NCI-H1930 (cell line): Measurements from ENCODE around the gene STPG4.
"Not testable (repeated sequence)": the region's sequence is repeated elsewhere in the genome, so short reads cannot be mapped to it uniquely, and the experiment has no call there.

Experiments
- DNase-seq, 2 experiments: peaks; one replicate each; lab custom pipeline; 2025; lab: John Stamatoyannopoulos, UW

The STPG4 gene

DNA sequence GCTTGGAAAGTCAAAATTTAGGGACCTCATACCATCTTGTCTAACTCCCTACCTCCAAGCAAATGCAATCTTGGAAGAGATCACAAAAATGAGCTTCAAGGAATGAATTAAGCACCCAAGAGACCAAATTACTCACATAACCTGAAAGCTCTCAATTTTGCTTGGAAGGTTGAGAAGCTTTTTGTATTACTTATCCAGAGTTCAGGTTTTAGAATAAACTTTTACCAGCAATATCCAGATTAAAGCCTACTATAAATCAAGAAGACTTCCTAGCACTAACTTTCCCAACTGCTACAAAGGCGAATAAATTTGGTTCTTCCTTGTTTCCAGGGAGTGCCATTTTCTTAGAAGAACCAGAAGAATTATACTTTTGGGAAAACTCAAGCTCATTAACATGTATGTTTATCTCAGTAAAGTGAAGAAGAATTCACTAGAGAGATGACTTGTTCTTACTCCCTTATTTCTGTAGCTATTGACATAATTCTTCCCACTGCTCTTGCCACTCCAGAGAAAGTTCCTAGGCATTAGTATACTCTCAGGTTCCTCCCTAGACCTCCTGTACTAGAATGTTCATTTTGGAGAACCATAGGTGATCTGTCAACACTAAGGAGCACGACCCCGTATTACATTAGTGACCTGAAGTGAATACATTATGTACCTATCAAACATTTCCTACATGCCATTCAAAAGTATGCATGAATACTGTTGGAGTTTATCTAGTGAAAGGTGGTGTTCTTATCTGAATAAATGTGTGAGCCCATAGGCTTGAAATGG, 18.0 kb upstream of the STPG4 start:
- DNase-seq = no peak

DNA sequence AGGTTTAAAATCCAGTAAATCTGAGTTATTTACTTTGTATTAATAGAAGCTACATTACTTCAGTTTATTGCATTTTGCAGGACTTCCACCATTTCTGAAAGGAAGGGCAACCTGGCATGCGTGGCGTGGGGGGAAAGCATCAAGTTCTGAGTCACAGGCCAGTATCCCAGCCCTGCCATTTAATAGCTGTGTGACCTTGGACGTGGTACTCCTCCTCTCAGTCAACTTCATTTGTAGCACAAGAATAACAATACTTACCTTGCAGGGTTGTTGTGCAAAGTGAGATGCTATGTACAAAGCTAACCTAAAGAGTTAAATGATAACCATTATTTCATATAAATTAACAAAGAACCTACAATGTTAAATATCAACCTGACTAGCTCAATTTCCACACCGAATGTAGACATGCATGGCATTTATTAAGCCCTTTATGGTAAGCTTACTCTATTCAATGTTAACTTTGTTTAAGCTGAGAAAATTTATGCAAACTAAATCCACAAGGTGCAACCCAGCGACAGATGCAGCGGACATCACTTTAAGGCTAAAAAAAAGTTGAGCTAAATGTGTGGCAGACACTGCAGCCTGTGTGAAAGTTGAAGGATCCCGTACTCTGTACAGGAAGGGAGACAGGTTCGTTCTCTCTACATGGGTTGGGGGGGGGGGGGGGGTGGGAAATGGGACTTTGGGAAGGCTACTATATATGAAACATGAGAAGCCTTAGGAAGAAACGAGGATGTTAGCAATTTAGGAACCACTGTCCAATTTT, 17.2 kb upstream of the STPG4 start:
- no peak for DNase-seq

DNA sequence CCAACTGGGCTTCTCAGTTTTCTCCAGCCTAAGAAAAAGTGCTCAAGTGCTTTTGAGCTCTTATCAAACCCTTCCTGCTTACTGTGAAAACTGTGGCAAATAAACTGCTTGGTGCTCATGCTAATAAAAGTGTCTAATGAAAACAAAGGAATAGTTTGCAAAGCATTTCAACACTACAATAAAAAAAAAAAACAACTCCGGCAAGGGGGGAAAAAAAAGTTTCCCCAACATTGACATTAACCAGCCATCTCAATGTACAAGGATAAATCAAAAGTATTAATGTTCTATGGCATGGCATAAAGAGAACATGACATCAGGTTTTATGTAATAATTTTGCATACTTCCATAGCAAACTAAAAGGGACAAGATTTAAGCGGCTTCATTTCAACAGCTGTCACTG, 14.7 kb upstream of the STPG4 start:
- DNase-seq = no peak

DNA sequence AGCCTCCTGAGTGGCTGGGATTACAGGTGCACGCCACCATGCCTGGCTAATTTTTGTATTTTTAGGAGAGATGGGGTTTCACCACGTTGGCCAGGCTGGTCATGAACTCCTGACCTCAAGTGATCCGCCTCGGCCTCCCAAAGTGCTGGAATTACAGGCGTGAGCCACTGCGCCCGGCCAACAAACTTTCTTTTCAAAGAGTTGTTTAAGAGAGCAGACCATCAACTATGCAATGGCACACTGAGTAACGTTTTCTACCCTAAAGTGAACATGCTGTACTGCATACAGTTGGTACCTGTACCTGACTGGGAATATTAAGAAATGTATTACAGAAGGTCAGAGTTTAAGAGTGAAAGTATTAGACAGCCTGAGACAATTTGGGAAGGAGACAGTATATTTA, 13.8 kb upstream of the STPG4 start:
- not testable (repeated sequence) for DNase-seq

DNA sequence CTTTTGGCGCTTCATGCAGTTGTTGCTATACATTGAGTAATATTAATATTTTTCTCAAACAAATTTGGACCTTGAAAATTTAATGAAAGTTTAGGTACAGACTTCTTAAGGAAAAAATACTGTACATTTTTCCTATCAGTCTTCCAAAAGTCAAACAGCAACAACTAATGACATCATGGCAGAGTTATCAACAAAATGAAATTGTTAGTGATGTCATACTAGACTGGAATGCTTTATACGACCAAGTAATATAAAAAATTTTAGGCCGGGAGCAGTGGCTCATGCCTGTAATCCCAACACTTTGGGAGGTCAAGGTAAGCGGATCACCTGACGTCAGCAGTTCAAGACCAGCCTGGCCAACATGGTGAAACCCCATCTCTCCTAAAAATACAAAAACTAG, 12.0 kb upstream of the STPG4 start:
- no peak for DNase-seq

DNA sequence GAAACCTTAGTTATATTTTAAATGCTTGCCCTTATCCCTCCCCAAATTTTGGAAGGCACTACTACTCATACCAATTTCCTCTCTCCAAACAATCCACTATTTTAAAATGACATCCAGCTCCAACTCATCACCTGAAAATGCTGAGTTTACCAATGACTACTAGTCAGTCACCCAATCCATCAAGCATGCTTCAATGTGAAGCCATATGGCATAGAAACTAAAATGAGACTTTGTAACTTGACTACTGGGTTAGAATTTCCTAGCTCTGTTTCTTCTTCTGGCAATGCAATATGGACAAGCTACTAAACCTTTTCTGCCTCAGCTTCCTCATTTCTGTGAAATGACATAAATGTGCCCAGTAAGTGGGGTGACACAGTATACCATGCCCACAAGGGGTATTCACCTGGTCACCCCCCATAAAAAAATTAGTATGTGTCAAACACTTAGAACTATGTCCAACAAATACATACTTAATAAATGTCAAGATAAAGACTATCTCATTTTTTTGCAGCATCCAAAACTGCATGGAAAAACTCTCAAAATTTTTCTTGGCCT, 10.0 kb upstream of the STPG4 start:
- DNase-seq = no peak

DNA sequence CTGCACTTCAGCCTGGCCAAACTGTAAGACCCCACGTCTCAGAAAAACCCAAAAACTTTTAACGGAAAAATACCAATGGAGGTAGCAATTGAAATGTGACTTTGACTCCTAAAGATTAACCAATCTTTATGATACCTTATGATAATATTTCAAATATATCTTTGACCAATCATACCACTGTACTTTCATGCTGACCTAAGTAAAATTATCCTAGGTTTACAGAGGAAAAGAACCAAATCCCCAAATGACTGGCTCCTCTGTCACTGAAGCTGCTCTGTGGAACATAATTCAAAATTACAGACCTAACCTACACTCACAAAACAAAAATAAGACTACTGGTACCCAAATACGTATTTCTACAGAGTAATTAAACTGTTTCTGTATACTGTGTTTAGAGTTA, 7.7 kb upstream of the STPG4 start:
- DNase-seq = no peak

DNA sequence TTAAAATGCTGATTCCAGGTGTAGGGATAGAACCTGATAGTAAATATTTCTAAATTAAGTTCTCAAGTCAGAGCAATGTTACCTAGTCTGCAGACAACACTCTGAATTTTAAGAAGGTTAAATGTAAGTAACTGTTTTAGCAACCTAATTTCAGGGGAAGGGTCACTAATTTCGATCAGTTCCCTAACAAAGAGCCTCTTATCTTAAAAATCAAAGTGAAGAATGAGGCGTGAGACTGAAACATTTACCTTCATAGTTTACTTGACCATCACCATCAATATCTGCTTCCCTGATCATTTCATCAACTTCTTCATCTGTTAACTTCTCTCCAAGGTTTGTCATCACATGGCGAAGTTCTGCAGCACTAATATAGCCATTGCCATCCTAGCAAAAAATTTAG, 6.4 kb upstream of the STPG4 start:
- DNase-seq = no peak

DNA sequence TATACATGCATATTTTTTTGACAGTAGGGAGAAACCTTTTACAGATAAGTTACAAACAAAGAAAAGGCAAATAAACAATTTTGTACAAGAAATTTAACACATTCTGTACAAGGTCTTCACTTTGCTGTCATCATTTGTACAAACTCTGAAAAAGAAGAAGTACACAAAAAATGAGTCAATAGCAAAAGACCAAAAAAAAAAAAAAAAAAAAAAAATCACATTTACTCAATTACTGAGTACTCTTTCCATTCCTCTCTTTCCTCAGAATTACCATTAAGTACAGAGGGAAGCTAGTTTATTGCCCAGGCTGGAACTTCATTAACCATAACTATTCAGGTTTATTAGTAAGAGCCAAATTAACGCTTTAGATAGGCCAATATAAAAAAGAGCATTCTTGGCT, 5.6 kb upstream of the STPG4 start:
- no peak for DNase-seq

DNA sequence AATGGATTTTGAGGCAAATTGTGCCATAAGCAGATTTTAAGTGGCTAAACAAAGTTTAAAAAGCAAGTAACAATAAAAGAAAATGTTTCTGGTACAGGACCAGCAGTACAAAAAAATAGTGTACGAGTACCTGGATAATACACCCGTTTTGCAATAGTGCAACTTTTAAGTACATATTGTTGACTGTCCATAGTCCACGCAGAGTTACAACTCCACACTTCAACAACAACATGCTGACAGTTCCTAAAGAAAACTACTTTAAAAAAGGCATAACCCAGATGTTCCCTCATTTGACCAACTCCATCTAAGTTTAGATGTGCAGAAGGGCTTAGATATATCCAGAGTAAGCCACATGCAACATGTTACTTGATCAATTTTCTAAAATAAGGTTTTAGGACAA, 5.1 kb upstream of the STPG4 start:
- DNase-seq = no peak

DNA sequence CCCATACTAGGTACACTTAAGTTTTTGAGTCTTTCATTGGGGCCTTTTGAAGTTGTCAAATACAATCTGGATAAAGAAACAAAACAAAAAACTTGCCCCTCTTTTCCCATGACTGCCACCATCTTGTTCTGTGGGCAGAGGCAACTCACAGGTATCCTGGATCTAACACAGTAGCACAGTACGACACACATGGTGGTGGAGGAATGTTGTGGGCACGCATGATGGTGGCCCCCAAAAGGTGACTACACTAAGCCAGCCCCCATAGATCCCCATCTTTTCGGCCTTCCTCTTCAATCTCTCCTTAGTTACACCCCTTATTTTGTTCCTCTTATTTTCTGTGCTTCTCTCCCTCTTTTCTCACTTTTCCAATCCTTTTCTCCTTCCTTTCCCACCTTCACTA, 4.5 kb upstream of the STPG4 start:
- DNase-seq = no peak

DNA sequence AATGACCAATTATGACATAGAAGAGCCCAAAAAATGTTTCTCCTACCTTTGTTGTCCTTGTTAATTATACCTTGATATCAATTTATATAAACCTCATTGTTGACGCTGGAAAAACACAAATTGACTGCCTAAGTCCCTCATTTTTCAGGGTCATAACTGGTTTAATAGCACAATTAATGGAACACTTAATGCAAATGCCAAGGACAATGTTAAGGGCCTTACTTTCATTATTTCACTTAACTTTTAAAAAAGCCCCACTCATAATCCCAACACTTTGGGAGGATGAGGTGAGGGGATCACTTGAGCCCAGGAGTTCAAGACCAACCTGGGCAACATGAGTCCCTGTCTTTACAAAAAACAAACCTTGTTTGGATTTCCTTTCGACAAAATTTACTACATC, 3.5 kb upstream of the STPG4 start:
- DNase-seq = no peak

DNA sequence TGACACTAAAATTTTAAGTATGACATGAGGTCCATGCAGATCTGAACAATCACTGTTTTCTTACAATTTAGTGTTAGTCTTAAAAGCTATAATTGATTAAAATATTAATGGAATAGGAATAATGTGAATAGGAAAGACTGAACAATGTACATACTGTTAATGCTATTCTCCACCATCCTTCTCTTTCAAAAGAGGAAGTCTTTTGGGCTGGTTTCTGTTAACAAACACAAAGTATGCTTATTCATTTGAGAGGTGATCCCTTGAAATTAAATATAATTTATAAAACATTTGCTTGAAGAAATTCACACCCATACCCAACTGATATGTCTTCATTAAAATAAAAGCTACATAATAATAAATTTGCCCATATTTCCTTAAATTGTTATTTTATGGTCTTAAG, 2.3 kb downstream of the STPG4 start:
- DNase-seq = no peak

DNA sequence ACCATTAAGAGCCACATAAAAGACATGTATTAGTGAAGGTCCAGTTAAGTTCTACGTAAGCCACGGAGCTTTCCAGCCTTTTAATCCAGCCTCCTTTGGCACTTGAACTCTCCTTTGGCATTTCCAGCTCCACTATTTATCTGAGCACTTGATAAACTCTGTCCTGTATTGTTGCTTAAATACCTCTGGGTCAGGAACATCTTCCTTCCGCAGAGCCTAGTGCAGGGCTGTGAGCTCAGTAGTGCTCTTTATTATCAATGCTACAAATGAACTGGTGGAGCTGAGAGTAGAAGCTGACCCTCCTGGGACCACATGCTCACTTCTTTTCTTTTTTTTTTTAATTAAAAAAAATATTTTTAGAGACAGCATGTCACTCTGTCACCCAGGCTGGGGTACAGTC, 4.9 kb downstream of the STPG4 start:
- no peak for DNase-seq

DNA sequence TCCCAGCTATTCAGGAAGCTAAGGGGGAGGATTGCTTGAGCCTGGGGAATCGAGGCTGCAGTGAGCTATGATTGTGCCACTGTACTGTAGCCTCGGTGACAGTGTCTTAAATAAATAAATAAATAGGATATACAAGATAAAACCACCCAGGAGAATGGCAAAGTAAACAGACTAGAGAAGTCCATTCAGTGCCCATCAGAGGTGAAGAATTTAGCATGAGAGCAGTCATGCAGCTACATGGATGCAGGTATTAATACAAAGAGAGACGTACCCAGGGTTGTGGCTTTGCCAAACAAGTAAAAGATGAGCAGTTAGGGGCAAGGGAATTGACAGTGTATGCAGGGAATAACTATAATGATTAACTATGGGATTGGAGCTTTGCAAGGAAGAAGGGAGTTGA, 8.1 kb downstream of the STPG4 start:
- no peak for DNase-seq

DNA sequence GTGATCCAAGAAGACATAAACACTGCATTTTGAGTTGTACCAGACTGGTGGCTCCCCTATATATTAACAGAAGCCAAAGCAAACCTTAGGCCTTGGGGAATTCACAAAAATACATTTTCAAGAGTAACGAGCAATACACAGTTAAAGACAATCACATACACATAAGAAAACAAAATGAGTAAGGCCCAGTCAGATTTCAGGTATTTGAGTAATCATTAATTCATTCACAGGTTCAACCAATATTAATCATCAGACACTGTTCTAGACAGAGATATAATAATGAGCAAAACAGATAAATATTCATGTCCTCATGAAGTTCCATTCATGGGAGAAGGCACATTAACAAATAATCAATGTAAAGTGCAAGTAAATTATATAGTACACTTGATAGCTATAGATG, 9.6 kb downstream of the STPG4 start:
- no peak for DNase-seq

DNA sequence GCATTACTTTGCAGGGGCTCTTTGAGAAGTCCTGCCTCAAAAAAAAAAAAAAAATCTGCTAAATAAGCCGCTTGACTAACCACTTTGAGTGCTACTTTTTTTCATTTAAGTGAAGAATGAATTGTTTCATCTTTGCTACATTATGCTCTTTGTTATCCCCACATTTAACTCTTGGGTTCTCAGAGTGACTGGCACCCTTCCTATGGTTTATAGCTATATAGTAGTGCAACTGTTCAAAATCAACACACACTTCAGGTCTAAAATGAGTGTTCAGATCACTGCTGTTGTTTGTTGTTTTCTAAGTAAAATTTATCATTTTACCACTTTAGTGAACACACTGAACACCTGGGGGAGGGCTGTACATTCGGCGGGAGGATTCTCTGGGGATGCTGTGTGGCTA, 13.6 kb downstream of the STPG4 start:
- DNase-seq = no peak

DNA sequence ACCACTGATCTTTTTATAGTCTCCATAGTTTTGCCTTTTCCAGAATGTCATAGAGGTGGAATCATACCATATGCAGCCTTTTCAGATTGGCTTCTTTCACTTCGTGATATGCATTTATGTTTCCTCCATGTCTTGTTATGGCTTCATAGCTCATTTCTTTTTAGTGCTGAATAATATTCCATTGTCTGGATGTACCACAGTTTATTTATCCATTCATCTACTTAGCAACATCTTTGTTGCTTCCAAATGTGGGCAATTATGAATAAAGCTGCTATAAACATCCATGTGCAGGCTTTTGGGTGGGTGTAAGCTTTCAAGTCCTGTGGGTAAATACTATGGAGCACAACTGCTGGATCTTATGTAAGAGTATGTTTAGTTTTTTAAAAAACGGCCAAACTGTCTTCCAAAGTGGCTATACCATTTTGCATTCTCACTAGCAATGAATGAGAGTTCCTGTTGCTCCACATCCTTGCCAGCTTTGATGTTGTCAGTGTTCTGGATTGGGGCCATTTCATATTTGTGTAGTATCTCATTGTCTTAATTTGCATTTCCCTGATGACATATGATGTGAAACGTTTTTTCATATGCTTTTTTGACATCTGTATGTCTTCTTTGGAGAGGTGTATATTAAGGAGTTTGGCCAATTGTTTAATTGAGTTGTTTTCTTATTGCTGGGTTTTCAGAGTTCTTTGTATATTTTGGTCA, 20.6 kb downstream of the STPG4 start:
- DNase-seq = no peak

DNA sequence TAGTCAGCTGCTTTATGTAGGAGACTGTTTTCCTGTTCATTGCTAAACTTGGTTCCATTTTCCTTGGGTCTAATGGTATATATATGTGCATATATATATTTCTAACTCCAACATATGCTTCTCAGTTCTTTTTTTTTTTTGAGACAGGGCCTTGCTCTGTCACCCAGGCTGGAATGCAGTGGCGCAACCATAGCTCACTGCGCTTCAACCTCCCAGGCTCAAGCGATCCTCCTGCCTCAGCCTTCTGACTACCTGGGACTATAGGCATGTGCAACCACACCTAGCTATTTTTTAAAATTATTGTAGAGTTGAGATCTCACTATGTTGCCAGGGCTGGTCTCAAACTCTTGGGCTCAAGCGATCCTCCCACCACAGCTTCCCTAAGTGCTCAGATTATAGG, 22.1 kb downstream of the STPG4 start:
- no peak for DNase-seq

DNA sequence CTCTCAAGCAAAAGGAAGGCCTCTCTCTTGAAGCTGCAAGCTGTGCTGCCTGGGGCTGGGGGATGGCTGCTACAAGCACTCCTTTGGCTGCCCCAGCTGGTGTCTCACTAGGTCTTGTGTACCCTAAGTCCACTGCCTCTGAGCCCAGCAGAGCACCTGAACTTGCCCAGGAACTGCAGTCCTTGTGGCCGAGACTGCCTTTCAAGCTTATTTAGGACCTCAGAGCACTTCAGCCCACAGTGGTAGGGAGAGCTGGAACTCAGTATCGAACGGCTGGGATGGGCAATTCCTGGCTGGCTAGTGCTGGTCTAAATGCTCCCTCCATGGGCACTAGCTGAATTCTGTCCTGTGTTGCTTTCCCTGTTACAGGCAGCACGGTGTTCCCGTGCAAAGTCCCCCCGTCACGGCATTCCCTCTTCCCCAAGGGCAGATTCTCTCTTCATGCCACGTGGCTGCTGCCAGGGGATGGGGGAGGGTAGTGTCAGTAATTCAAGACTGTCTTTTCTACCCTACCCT, 25.9 kb downstream of the STPG4 start:
- no peak for DNase-seq

DNA sequence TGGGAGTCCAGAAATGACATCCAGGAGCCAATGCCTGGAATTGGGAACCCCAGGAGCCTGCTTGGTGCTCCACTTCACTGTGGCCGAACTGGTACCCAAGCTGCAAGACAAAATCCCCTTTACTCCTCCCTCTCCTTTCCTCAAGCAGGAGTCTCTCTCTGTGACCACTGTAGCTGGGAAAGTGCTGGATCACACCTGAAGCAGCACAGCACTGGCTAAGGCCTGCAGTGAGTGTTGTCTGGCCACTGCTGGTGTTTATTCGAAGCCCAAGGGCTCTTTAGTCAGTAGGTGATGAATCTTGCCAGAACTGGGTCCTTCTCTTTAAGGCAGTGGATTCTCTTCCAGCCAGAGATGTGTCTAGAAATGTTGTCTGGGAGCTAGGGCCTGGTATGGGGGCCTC, 26.4 kb downstream of the STPG4 start:
- DNase-seq = no peak

DNA sequence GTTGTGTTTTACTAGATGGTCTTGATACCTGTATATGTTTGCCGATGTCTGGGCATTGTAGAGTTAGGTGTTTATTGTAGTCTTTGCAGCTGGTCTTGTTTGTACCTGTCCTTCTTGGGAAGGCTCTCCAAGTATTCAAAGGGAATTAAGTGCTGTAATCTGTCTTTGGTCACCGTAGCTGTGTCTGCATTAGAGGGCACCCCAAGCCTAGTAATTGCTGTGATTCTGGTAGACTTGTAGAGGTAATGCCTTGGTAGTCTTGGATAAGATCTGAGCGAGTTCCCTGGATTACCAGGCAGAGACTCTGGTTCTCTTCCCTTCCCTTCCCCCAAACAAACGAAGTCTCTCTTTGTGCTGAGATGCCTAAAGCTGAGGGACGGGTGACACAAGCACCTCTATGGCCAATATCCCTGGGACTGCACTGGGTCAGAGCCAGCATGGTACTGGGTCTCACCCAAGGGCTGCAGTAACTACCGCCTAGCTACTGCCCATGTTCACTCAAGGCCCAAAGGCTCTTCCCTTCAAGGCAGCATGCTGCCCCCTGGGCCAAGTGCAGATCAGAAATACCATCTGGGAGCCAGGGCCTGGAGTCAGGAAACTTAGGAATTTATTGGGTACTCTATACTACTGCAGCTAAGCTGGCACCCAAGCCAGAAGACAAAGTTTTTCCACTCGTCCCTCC, 27.1 kb downstream of the STPG4 start:
- no peak for DNase-seq
